B cell (primary cell): ENCODE results near the gene MAD1L1.

ENCODE experiments used
- CTCF ChIP-seq: fragments of 200-600 bp; IDR thresholded peaks from one replicate; pipeline ENCODE4 v1.8.0; 2022; ENCODE audit warnings: antibody characterized with exemption, mild to moderate bottlenecking
- EZH2 ChIP-seq: IDR thresholded peaks from 2 replicates; pipeline ENCODE4 v1.6.1; 2012; ENCODE audit warnings: borderline replicate concordance, low read depth, mild to moderate bottlenecking, moderate library complexity, low read length; ENCODE audit not compliant: insufficient read depth, poor library complexity, severe bottlenecking

DNA sequence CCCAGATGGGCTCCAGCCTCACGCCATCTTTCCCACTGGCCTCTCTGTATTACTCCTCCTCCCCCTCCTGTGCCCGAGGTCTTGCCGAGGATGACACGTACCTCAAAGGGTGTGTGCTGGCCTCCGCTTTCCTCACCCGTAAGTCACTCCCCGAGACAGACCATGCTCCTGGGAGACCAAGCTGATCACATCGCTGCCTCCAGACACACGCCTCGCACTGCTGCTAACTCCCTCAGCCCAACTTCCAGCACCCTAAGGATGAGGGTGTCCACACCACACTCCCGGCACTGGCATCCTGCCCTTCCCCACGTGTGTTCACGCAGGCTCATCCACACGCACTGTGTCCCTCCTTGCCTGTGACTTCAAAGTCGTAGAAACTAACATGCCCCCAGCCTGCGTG, 24.0 kb downstream of the MAD1L1 start:
- TF ChIP-seq CTCF (no peak), EZH2 (no peak)
